HepG2 (cell line): ENCODE measurements around the gene MLYCD. TPM values are rescaled to one million over a fixed set of nuclear protein-coding genes. Genes with fewer than 3 reads are reported as not detected.

ENCODE experiments used
- ATAC-seq: fragments of 200-7000 bp; cut with Tn5 transposase; 3 replicates; pipeline ENCODE4 v1.9.1; 2020; ENCODE audit warnings: mild to moderate bottlenecking, moderate library complexity
- BruUV-seq: library from RNA; stranded (reverse); fragments of 400-500 nt; replicated peaks from 2 replicates; lab custom pipeline; 2021; lab: Mats Ljungman, UMichigan
- CTCF ChIA-PET: fragments of 300-600 bp; formaldehyde crosslinking; extraction: SDS; loops from one replicate; lab custom pipeline; 2021; ENCODE audit warnings: low total read pairs, inconsistent platforms, low intra/inter-chr PET ratio; lab: Yijun Ruan, JAX
- POLR2A ChIA-PET: fragments of 350-600 bp; sonication (Branson Sonifier 250); formaldehyde crosslinking; loops from one replicate; lab custom pipeline; 2020; ENCODE audit warnings: antibody characterized with exemption, inconsistent platforms; lab: Yijun Ruan, JAX
- DNase-seq: peaks from one replicate; pipeline ENCODE4 v3.0.0-alpha.2; 2015; ENCODE audit warnings: low spot score
- FAIRE-seq: peaks from 3 replicates; lab custom pipeline; 2011; peaks lifted over from hg19 to GRCh38; lab: Jason Lieb, UNC
- H2AFZ ChIP-seq: one replicate; pipeline ENCODE4 v1.6.1; 2011; ENCODE audit warnings: low read length, inconsistent platforms
- H3K27ac ChIP-seq: fragments of 300-600 bp; 3 replicates; pipeline ENCODE4 v1.8.0; 2011; ENCODE audit warnings: mixed run types, mild to moderate bottlenecking, mixed read lengths, low read length, inconsistent platforms; ENCODE audit not compliant: insufficient read depth; ENCODE audit errors: extremely low read length
- H3K27me3 ChIP-seq, 2 experiments: fragments of 200-600 bp in 1 of 2; 2 replicates in 1 of 2; 3 replicates in 1 of 2; pipeline versions ENCODE4 v1.6.0 to v1.8.0; 2011; ENCODE audit warnings: low read length in 2 of 2, mild to moderate bottlenecking in 2 of 2, moderate library complexity in 2 of 2, inconsistent platforms in 1 of 2; ENCODE audit not compliant: insufficient read depth in 2 of 2, control insufficient read depth in 1 of 2
- H3K36me3 ChIP-seq, 2 experiments: fragments of 200-600 bp in 1 of 2; replicated peaks in 1 of 2; 2 replicates in 1 of 2; 3 replicates in 1 of 2; pipeline versions ENCODE4 v1.5.1 to v1.8.0; 2011; ENCODE audit warnings: low read length in 2 of 2, inconsistent platforms in 1 of 2; ENCODE audit not compliant: insufficient read depth in 2 of 2, control insufficient read depth in 1 of 2
- H3K4me1 ChIP-seq: 2 replicates; pipeline ENCODE4 v1.5.1; 2012; ENCODE audit warnings: low read length, inconsistent platforms; ENCODE audit not compliant: insufficient read depth
- H3K4me2 ChIP-seq: 2 replicates; pipeline ENCODE4 v1.6.0; 2011; ENCODE audit warnings: low read depth, low read length, inconsistent platforms
- H3K4me3 ChIP-seq, 3 experiments: fragments of 200-600 bp in 1 of 3; sonication (generic), shearing (Covaris generic) in 1 of 3; replicated peaks in 1 of 3; 2 replicates each; pipeline ENCODE4 v1.5.1; 2011 to 2016; ENCODE audit warnings: low read length in 3 of 3, inconsistent platforms in 2 of 3, low read depth in 2 of 3, mild to moderate bottlenecking in 2 of 3, control low read depth in 1 of 3, mixed read lengths in 1 of 3; ENCODE audit not compliant: insufficient read depth in 1 of 3
- H3K79me2 ChIP-seq: one replicate; pipeline ENCODE4 v1.6.1; 2011; ENCODE audit warnings: low read length, inconsistent platforms; ENCODE audit not compliant: insufficient read depth
- H3K9ac ChIP-seq: 2 replicates; pipeline ENCODE4 v1.6.0; 2011; ENCODE audit warnings: mild to moderate bottlenecking, low read depth, low read length, inconsistent platforms; ENCODE audit not compliant: insufficient read depth
- H3K9me3 ChIP-seq: 2 replicates; pipeline ENCODE4 v1.5.1; 2012; ENCODE audit warnings: mild to moderate bottlenecking, low read length
- H4K20me1 ChIP-seq: 2 replicates; pipeline ENCODE4 v1.6.0; 2011; ENCODE audit warnings: inconsistent platforms, mild to moderate bottlenecking, low read length, moderate library complexity; ENCODE audit not compliant: insufficient read depth
- ARNT ChIP-seq: fragments of 450-650 bp; IDR thresholded peaks from 2 replicates; pipeline ENCODE4 v1.6.1; 2017
- ATF7-NPFF ChIP-seq: sonication (generic); formaldehyde crosslinking; IDR thresholded peaks from 2 replicates; pipeline ENCODE4 v1.8.1; 2023; ENCODE audit warnings: mild to moderate bottlenecking, low read depth, missing genetic modification reagents, moderate library complexity
- CC2D1A ChIP-seq: sonication (generic); formaldehyde crosslinking; IDR thresholded peaks from 2 replicates; pipeline ENCODE4 v1.8.1; 2023; ENCODE audit warnings: mild to moderate bottlenecking, missing genetic modification reagents
- CEBPG ChIP-seq: IDR thresholded peaks from 2 replicates; pipeline ENCODE4 v1.6.1; 2016
- GATAD2A ChIP-seq: IDR thresholded peaks from 2 replicates; pipeline ENCODE4 v1.6.1; 2016
- GFI1 ChIP-seq: sonication (generic); formaldehyde crosslinking; IDR thresholded peaks from 2 replicates; pipeline ENCODE4 v1.5.0; 2020; ENCODE audit warnings: missing genetic modification reagents, mild to moderate bottlenecking, borderline replicate concordance
- HDAC2 ChIP-seq: sonication (generic); formaldehyde crosslinking; IDR thresholded peaks from 2 replicates; pipeline ENCODE4 v1.4.0; 2020; ENCODE audit warnings: missing genetic modification reagents
- HNF4A ChIP-seq: sonication (generic); formaldehyde crosslinking; IDR thresholded peaks from 2 replicates; pipeline ENCODE4 v1.4.0; 2020; ENCODE audit warnings: missing genetic modification reagents
- PATZ1 ChIP-seq: sonication (generic); formaldehyde crosslinking; IDR thresholded peaks from 2 replicates; pipeline ENCODE4 v1.4.0; 2020; ENCODE audit warnings: missing genetic modification reagents
- PAWR ChIP-seq: sonication (generic); formaldehyde crosslinking; IDR thresholded peaks from 2 replicates; pipeline ENCODE4 v1.4.0; 2020; ENCODE audit warnings: missing genetic modification reagents, mild to moderate bottlenecking, borderline replicate concordance
- TEAD3 ChIP-seq: optimal IDR thresholded peaks from 2 replicates; pipeline ENCODE3; 2016; ENCODE audit warnings: borderline replicate concordance
- UBTF ChIP-seq: sonication (generic); formaldehyde crosslinking; IDR thresholded peaks from 2 replicates; pipeline ENCODE4 v1.4.0; 2020; ENCODE audit warnings: mild to moderate bottlenecking, missing genetic modification reagents
- ZBTB44 ChIP-seq: sonication (generic); formaldehyde crosslinking; IDR thresholded peaks from 2 replicates; pipeline ENCODE4 v1.4.0; 2020; ENCODE audit warnings: missing genetic modification reagents
- ZNF124 ChIP-seq: sonication (generic); formaldehyde crosslinking; IDR thresholded peaks from 2 replicates; pipeline ENCODE4 v1.4.0; 2020; ENCODE audit warnings: missing genetic modification reagents
- ZNF230 ChIP-seq: sonication (generic); formaldehyde crosslinking; IDR thresholded peaks from 2 replicates; pipeline ENCODE4 v1.4.0; 2020; ENCODE audit warnings: mild to moderate bottlenecking, missing genetic modification reagents
- ZNF30 ChIP-seq: sonication (generic); formaldehyde crosslinking; IDR thresholded peaks from 2 replicates; pipeline ENCODE4 v1.5.0; 2020; ENCODE audit warnings: mild to moderate bottlenecking, missing genetic modification reagents
- ZNF382 ChIP-seq: sonication (generic); formaldehyde crosslinking; IDR thresholded peaks from 2 replicates; pipeline ENCODE4 v1.5.0; 2020; ENCODE audit warnings: missing genetic modification reagents, mild to moderate bottlenecking, borderline replicate concordance
- ZNF543 ChIP-seq: sonication (generic); formaldehyde crosslinking; IDR thresholded peaks from 2 replicates; pipeline ENCODE4 v1.4.0; 2020; ENCODE audit warnings: mild to moderate bottlenecking, missing genetic modification reagents
- ZNF780A ChIP-seq: sonication (generic); formaldehyde crosslinking; IDR thresholded peaks from 2 replicates; pipeline ENCODE4 v1.8.0; 2022; ENCODE audit warnings: mild to moderate bottlenecking, missing genetic modification reagents, moderate library complexity
- ZNF841 ChIP-seq: sonication (generic); formaldehyde crosslinking; IDR thresholded peaks from 2 replicates; pipeline ENCODE4 v1.8.1; 2023; ENCODE audit warnings: missing genetic modification reagents, borderline replicate concordance
- WGBS: methylation state at CpG from one replicate; pipeline ENCODE4 v1.1.6; 2017; ENCODE audit warnings: low lambda C conversion rate; 5-methylcytosine and 5-hydroxymethylcytosine counted together
- in situ Hi-C: cut with HindIII; loops from 2 replicates; pipeline ENCODE4 v1.10.0; 2017; ENCODE audit warnings: low pct_unique_long_range_greater_than_20kb; ENCODE audit not compliant: extremely low pct_ligation_motif_present
- intact Hi-C: fragments of 100-400 bp; cut with micrococcal nuclease; formaldehyde crosslinking; loops from one replicate; pipeline ENCODE4 v1.10.0; 2022; ENCODE audit not compliant: unreplicated experiment
- polyA plus RNA-seq, 8 experiments: library from polyadenylated mRNA; depleted of rRNA in 3 of 8; stranded (reverse) in 7 of 8; unstranded in 1 of 8; fragments of >200 nt; fragmentation: Illumina TruSeq in 4 of 8; extraction: Trizol in 4 of 8; gene quantifications; 2 replicates each; pipeline versions ENCODE4 v1.2.1 to v1.2.3, GENCODE V29; 2011 to 2016; ENCODE audit warnings: low read depth in 4 of 8, missing spikeins in 1 of 8, mixed read lengths in 1 of 8; ENCODE audit not compliant: insufficient read depth in 1 of 8
- total RNA-seq, 5 experiments: library from RNA; depleted of rRNA; stranded (reverse); fragments of >200 nt; fragmentation: Illumina TruSeq; extraction: Trizol; gene quantifications; 2 replicates each; pipeline ENCODE4 v1.2.3, GENCODE V29; 2016; ENCODE audit warnings: low read depth in 1 of 5

Gene MLYCD
- total and polyA plus RNA-seq, 2 of the 13 experiments (the other 11 are each of a cell fraction or from before 2014, with no cell fraction given) = 1.8 to 4.0 TPM

- peak; percentile 35 for ATAC-seq
- Histone ChIP-seq H3K27ac (no peak overlapping the region), H3K27me3 (peaks cover 3 to 37% of the 10 kb centered on the region in 2 experiments; a peak in 4 of 5 replicates), H3K79me2 (no peaks in the 10 kb centered on the region), H3K9ac (no peak overlapping the region), H3K9me3 (no peaks in the 10 kb centered on the region), H3K36me3 (no peaks in the 10 kb centered on the region), H3K4me2 (peak overlapping the region; percentile 14), H4K20me1 (no peaks in the 10 kb centered on the region), H3K4me1 (peaks cover 43% of the 10 kb centered on the region), H3K4me3 (no peak overlapping the region), H2AFZ (no peak overlapping the region)
- DNase-seq = peak; percentile 75
- POLR2A ChIA-PET = interaction anchor here (2.1 to 5.4 kb wide), 2 partner anchors 10 to 25 kb away, joined by 5 to 46 read pairs; partner anchors contain the start of gene OSGIN1
- intact Hi-C loops (loop anchor here (1.0 to 2.0 kb wide), 2 partner anchors 14 to 28 kb away; no protein-coding TSS in a partner anchor), in situ Hi-C loops (loop anchor here (10.0 kb wide), 1 partner anchor 116 kb away; the partner anchor contains the start of gene SLC38A8)
- WGBS = 9% methylated on average over 13 of the region's 16 CpGs
- peak; percentile 91 for FAIRE-seq
- CTCF ChIA-PET = interaction anchor here (2.9 kb wide), 1 partner anchor 26 kb away, joined by 31 read pairs; the partner anchor contains the start of gene OSGIN1
- no TSS peak for BruUV-seq
- no peak for TF ChIP-seq GFI1 (CRISPR knock-in tag)
- no peak for TF ChIP-seq CC2D1A (CRISPR knock-in tag)
- no peak for TF ChIP-seq ZNF382 (CRISPR knock-in tag)
- TF ChIP-seq GATAD2A (CRISPR knock-in tag) = peak; percentile 47
- peak; percentile 5; the same call in 1 of the 2 replicates for TF ChIP-seq HNF4A (CRISPR knock-in tag)
- no peak for TF ChIP-seq ZNF230
- no peak for TF ChIP-seq ZNF124 (CRISPR knock-in tag)
- TF ChIP-seq ZNF841 (CRISPR knock-in tag) = no peak
- TF ChIP-seq ATF7-NPFF (CRISPR knock-in tag) = no peak
- TF ChIP-seq UBTF = 0 out of 2 replicates have a peak, but pooled peaks have one; percentile 28
- peak; percentile 4 for TF ChIP-seq TEAD3 (CRISPR knock-in tag)
- 0 out of 2 replicates have a peak, but pooled peaks have one; percentile 17 for TF ChIP-seq HDAC2 (CRISPR knock-in tag)
- no peak for TF ChIP-seq ZNF780A (CRISPR knock-in tag)
- 0 out of 2 replicates have a peak, but pooled peaks have one; percentile 17 for TF ChIP-seq PATZ1 (CRISPR knock-in tag)
- TF ChIP-seq CEBPG = peak; percentile 73
- TF ChIP-seq ZNF30 (CRISPR knock-in tag) = no peak
- no peak for TF ChIP-seq ZBTB44
- TF ChIP-seq ZNF543 (CRISPR knock-in tag) = peak; percentile 35; the same call in 1 of the 2 replicates
- TF ChIP-seq ARNT = no peak
- TF ChIP-seq PAWR (CRISPR knock-in tag) = 0 out of 2 replicates have a peak, but pooled peaks have one; percentile 48
Measured at GRCh38 chr16:83928341-83929055, 29.6 kb downstream of the MLYCD start.
